ENCODE measurements around the gene MIS12.
A peak's percentile ranks its signal among the peaks of the same experiment; 100 is the strongest.

The MIS12 gene

GRCh38 chr17:5500589-5501391, 14.4 kb downstream of the MIS12 start:
- DNase-seq: peak in 3 of 4 experiments; percentile 17 to 59 (median 59)

DNA sequence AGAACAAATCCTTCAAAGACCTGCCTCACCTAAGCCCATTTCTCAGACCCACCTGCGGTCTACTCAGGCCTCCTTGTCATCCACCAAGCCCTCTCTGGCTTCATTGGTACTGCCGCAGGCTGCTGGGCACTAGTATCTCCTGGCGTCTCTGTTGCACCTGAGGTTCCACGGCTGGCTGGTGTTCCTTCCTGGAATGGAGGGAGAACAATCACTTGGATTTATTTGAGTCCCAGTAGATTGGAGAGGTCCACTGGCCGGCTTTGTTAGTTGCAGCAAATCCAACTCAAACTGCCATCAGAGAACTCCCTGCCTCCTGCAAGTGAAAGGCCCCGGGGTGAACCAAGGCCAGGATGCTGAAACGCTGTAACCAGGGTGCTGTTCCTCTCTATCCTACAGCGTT, 15.3 kb downstream of the MIS12 start:
- DNase-seq: no peak

DNA sequence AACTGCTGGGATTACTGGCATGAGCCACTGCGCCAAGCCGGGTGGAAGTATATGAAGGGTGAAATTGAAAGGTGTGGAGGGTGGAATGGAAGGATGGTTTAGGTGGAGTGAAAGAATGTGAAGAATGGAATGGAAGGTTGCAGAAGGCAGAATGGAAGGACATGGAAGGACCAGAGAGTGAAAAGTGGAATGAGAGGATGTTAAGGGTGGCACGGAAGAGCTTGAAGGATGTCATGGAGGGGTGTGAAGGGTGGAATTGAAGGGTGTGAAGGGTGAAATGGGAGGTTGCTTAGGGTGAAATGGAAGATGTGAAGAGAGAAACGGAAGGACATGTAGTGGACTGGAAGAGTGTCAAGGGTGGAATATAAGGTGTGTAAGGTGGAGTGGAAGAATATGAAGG, 16.2 kb downstream of the MIS12 start:
- no peak for DNase-seq

DNA sequence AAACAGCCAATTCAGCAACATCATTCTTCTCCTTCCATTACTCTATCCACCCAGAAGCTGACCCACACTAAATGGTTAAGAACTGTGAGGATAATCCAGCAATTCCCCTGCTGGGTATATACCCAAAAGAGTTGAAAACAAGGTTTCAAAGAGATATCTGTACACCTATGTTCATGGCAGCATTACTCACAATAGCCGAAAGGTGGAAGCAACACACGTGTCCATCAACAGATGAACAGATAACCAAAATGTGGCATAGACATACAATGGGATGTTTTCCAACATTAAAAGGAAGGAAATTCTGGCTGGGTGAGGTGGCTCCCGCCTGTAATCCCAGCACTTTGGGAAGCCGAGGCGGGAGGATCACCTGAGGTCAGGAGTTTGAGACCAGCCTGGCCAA, 19.9 kb downstream of the MIS12 start:
- DNase-seq: no peak

GRCh38 chr17:5508810-5509209, 22.4 kb downstream of the MIS12 start:
- DNase-seq: no peak

GRCh38 chr17:5509482-5509881, 23.1 kb downstream of the MIS12 start:
- no peak for DNase-seq

- DNase-seq: no peak
Observed at GRCh38 chr17:5510771-5511170, 24.4 kb downstream of the MIS12 start.

- no peak for DNase-seq
Observed at GRCh38 chr17:5511401-5512225, 25.2 kb downstream of the MIS12 start.

GRCh38 chr17:5513628-5514027, 27.3 kb downstream of the MIS12 start:
- DNase-seq: no peak

- no peak for DNase-seq
Observed at GRCh38 chr17:5514976-5515375, 28.6 kb downstream of the MIS12 start.

GRCh38 chr17:5516060-5516792, 29.9 kb downstream of the MIS12 start:
- no peak for DNase-seq

DNA sequence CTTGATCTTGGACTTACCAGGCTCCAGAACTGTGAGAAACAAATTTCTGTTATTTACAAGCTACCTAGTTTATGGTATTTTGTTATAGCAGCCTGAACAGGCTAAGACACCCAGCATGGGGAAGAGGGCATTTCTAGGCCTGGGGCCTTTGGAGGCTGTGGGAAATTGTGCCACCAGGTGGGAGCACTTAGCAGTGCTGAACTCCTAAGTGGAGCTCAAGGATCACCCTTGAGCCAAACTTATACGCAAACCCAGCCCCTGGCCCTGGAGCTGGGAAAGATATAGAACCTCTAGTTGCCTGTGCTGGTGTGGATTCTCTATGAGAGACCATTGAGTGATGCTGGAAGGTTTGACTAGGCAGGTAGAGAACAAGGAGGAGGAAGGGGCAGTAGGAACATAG, 36.1 kb downstream of the MIS12 start:
- no peak for DNase-seq

- no peak for DNase-seq
Observed at GRCh38 chr17:5523249-5523648, 36.9 kb downstream of the MIS12 start.

DNA sequence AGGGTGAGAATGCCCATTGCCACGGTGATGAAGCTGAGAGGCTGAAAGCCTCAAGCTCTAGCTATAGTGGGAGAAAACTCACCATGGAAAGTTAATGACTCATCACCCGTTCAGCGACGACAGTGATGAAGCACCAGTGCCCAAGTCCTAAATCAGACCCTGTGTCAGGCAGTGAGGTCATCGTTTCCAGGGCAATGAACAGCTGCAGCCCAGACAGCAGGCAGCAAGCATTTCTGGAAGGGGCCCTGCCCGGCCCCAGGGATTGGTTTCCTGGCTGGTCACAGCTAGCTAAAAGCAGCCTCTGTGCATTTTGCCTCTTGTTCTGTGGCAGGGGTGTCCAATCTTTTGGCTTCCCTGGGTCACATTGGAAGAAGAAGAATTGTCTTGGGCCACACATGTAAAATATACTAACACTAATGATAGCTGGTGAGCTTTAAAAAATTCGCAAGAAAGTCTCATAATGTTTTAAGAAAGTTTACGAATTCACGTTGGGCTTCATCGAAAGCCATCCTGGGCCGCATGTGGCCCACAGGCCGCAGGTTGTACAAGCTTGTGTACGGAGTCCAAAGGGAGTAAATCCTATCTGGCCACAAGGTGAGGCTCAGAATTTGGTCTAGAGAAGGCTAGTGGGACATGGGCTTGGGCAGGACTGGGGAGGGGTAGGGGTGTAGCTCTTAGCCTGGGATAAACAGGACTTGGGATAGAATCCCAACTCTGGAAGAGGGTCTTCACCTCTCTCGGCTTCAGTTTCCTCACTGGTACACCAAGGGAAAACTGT, 40.6 kb downstream of the MIS12 start:
- DNase-seq: peak in 2 of 4 experiments; percentile 8 to 26

- no peak for DNase-seq
Observed at GRCh38 chr17:5527601-5528250, 41.4 kb downstream of the MIS12 start.

DNA sequence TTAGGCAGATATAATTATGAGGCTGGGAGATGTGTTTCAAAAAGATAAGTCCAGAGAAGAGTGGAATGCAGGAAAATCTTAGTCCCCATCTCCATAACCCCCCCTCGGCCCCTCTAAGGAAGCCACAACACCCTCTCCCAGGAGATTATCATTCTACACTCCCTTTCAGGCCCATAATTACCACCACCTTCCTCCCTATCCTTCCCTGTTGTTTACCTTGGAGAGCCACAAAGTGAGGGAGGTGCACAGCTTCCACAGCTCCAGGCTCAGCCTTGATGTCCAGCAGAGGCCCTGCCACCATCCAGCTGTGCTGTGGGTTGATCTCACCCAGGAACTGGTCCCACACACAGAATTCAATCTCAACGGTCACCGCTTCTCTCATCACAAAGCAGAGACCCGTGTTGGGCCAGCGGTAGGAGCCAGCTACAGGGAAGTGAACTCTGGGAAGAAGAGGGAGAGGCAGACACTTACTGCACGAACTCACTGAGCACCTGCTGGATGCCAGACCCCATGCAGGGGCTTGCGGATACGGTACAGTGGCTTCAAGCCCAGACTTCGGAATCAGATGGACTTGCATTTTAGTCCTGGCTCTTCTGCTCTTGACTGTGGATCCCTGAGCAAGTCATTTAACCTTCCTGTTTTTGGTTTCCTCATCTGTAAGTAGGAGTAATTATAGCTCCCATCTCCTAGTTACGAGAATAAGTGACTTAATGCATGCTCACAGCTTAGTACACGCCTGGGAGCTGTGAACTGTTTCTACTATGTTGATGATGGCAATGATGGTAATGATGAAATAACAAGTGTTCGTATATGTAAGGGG, 44.1 kb downstream of the MIS12 start:
- DNase-seq: no peak

GRCh38 chr17:5531085-5531418, 44.7 kb downstream of the MIS12 start:
- no peak for DNase-seq

DNA sequence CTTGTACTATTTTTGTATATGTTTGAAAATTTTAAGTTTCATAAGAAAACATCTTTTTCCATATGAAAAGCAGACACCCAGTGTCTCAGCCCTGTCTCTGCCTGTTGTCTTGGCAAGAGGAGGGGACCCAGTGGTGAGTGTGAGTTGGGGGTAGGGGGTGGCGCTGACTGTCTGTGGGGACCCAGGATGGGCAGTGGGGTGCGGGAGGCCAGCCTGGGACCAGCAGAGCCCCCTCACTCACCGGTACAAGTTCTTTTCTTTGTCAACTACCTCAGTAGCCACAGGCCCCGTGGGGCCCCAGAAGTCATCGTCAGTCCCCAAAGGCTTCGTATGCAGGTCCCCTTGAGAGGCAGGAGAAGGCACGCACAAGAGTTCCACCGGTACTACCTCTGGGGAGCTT, 46.2 kb downstream of the MIS12 start:
- DNase-seq: no peak

DNA sequence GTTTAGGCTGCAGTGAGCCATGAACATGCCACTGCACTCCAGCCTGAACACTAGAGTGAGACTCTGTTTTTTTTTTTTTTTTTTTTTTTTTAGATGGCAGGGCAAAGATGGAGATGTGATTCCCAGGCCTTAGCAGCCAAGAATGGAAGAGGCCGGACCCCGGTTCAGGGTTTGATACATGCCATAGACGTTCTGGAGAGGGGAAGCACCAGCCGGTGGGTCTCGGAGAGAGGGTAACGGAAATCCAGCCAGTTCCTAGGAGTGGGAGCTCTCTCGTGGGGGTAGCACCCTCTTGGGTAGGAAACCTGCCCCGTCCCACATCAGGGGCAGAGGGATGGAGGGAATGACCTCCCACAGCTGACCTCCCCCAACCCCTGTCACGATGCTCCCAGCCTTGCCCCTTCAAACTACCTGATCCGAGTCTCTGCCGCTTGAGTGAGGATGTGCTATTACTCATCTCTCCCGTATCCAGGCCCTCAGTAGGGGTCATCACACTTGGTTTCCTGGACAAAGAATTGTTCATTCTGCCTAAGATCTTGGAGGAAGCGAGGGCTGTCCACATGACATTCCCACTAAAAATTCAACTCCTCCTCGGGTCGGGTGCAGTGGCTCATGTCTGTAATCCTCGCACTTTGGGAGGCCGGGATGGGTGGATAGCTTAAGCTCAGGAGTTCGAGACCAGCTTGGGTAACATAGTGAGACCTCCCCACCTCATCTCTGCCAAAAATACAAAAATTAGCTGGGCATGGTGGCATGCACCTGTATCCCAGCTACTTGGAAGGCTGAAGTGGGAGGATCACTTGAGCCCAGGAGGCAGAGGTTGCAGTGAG, 47.3 kb downstream of the MIS12 start:
- no peak for DNase-seq

- no peak for DNase-seq
Observed at GRCh38 chr17:5535436-5535835, 49.1 kb downstream of the MIS12 start.
